ENCODE results near the gene CTSE. TPM values are rescaled to one million over a fixed set of nuclear protein-coding genes. Genes with fewer than 3 reads are reported as not detected.
A peak's percentile ranks its signal among the peaks of the same experiment; 100 is the strongest.

Gene CTSE
- total and polyA plus RNA-seq, 2 of the 4 experiments (the other 2 are of a cell fraction), result not detected

- intact Hi-C loops (cut with micrococcal nuclease) (no loop called here), dilution Hi-C loops (cut with HindIII; ENCODE audit: low sequenced_read_pairs, unreplicated experiment) (no loop called here), in situ Hi-C loops (cut with MboI; ENCODE audit: low sequenced_read_pairs) (no loop called here)
- Histone ChIP-seq H4K20me1 (ENCODE audit: insufficient read depth, low read length) (no peaks in the 10 kb centered on the region), H4K8ac (ENCODE audit: low read depth in 2 of 2, low read length in 2 of 2) (no peak overlapping the region), H3K9me3 (ENCODE audit: control insufficient read depth, insufficient read depth, low read length) (peaks cover 4% of the 10 kb centered on the region), H2AK9ac (replicated peaks; ENCODE audit: low read depth, low read length, poor library complexity) (no peak overlapping the region), H3K4me2 (ENCODE audit: low read depth, low read length) (no peak overlapping the region), H2BK15ac (ENCODE audit: low read depth, low read length) (no peak overlapping the region), H3K14ac (replicated peaks; ENCODE audit: low read depth, low read length) (no peak overlapping the region), H3K79me1 (ENCODE audit: low read depth in 1 of 2, low read length in 2 of 2) (no peaks in the 10 kb centered on the region), H2AFZ (replicated peaks; ENCODE audit: low read length, poor library complexity) (no peak overlapping the region), H3K4ac (ENCODE audit: low read depth, low read length) (no peak overlapping the region), H2BK120ac (ENCODE audit: low read depth, low read length) (no peak overlapping the region), H3K23ac (ENCODE audit: low read depth, low read length) (no peak overlapping the region), H2AK5ac (ENCODE audit: low read depth, low read length) (no peak overlapping the region), H4K91ac (ENCODE audit: insufficient read depth, low read depth, low read length) (no peak overlapping the region), H3K4me1 (ENCODE audit: control insufficient read depth, insufficient read depth, low read length) (no peaks in the 10 kb centered on the region), H3K27me3 (ENCODE audit: control insufficient read depth, insufficient read depth, low read length) (peaks cover 30% of the 10 kb centered on the region), H3K9me1 (ENCODE audit: insufficient read depth, low read length) (no peaks in the 10 kb centered on the region), H3K27ac (ENCODE audit: insufficient read depth, low read length) (no peak overlapping the region), H3K56ac (ENCODE audit: extremely low read depth, insufficient read depth, low read length) (no peak overlapping the region), H3K4me3 (ENCODE audit: insufficient read depth, low read depth, low read length) (no peak overlapping the region), H3K9ac (ENCODE audit: low read depth, low read length) (no peak overlapping the region), H3K18ac (ENCODE audit: low read depth, low read length) (no peak overlapping the region), H3K36me3 (ENCODE audit: control insufficient read depth, insufficient read depth, low read length) (no peaks in the 10 kb centered on the region), H2BK20ac (ENCODE audit: low read depth, low read length) (no peak overlapping the region), H4K5ac (ENCODE audit: low read depth, low read length) (no peak overlapping the region), H2BK5ac (ENCODE audit: low read depth, low read length, poor library complexity, severe bottlenecking) (no peak overlapping the region)
- WGBS, 2 experiments (ENCODE audit: extremely low coverage in 2 of 2, insufficient read length in 1 of 2), result 60% methylated on average over 1 of the region's 4 CpGs; no CpG with 5 or more reads in 1 of the 2 experiments
- ATAC-seq (ENCODE audit: low read depth), result no peak
- no TSS peak for BruUV-seq (replicated peaks)
- CTCF ChIA-PET, result interaction anchor here (1.3 kb wide), 1 partner anchor 16 kb away, joined by 4 read pairs; no protein-coding TSS in a partner anchor
- POLR2A ChIA-PET (ENCODE audit: unreplicated experiment), result no interaction called here
- DNase-seq, result peak; percentile 20
- TF ChIP-seq MAZ (IDR thresholded peaks at IDR 0.05; ENCODE audit: borderline replicate concordance, low read depth, low read length), result no peak
- peak; percentile 47; the same call in 1 of the 2 replicates for TF ChIP-seq CEBPB (IDR thresholded peaks at IDR 0.05; ENCODE audit: low read depth, low read length)
Observed at GRCh38 chr1:206029484-206029883, 5.8 kb upstream of the CTSE start.
